ENCODE data around the gene TRIM28. TPM values are rescaled to one million over a fixed set of nuclear protein-coding genes. Genes with fewer than 3 reads are reported as not detected.

Gene TRIM28
- total RNA-seq, 1 donor from 2014 or later: 351 TPM

DNA sequence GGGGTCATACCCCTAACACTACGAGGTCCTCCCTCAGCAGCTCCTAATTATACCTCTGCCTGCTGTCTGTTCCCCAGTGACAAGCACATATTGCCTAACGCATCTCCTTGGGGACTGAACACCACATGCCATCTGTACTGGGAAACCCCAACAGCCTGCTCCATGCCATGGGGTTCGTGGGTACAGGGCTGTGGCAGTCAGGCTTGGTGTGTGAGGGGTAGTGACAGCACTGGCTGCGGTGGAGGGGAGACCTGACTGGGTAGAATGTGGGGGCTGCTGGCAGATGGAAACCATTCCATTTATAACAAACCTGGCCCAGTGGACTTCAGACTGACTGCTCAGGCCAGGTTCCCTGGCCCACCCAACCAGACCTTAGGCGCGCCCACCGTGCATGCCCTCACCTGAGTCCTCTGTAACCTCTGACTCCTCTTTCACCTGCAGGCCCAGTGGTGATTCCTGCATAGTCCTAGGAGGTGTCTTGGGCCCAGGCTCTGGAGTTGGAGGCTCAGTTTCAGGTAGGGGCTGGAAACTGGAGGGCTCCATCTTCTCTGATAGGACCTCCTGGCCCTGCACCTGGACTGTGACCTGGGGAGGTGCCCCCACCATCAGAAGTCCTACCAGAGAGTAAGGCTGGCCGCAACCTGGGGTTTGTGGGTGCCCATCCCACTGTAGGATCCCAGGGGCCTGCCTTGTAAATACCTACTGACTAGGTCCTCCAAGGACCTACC is 26.2 kb downstream of the TRIM28 start:
- Mint-ChIP-seq H3K9me3 (ENCODE audit: unreplicated experiment) (no peaks in the 10 kb centered on the region), H3K27ac (ENCODE audit: unreplicated experiment) (no peak overlapping the region), H3K4me3 (ENCODE audit: unreplicated experiment) (no peak overlapping the region), H3K36me3 (ENCODE audit: low read depth, unreplicated experiment) (peaks cover 6% of the 10 kb centered on the region), H3K27me3 (ENCODE audit: low read depth, unreplicated experiment) (no peaks in the 10 kb centered on the region), H3K4me1 (ENCODE audit: low read depth, unreplicated experiment) (peaks cover 10% of the 10 kb centered on the region)
- H3K9ac ChIP-seq (ENCODE audit: low read length): no peak overlapping the region
- H3K27me3 ChIP-seq (ENCODE audit: insufficient read depth, low read length): no peaks in the 10 kb centered on the region
- no peak overlapping the region for H3K4me2 ChIP-seq (ENCODE audit: low read length)
- H3K36me3 ChIP-seq (ENCODE audit: insufficient read depth, low read length): no peaks in the 10 kb centered on the region
- DNase-seq (ENCODE audit: low read depth) (no peak), FAIRE-seq (no peak)
- no peak overlapping the region for H2AFZ ChIP-seq (ENCODE audit: low read depth, low read length)
- no peaks in the 10 kb centered on the region for H3K79me2 ChIP-seq (ENCODE audit: insufficient read depth, low read length)
- no peak overlapping the region for H3K27ac ChIP-seq (ENCODE audit: low read depth, low read length)
- no peaks in the 10 kb centered on the region for H4K20me1 ChIP-seq (ENCODE audit: insufficient read depth, low read length)
- peaks cover 15% of the 10 kb centered on the region for H3K4me1 ChIP-seq (ENCODE audit: insufficient read depth, low read length)
- H3K4me3 ChIP-seq (ENCODE audit: insufficient read depth, low read depth, low read length): no peak overlapping the region
- no peaks in the 10 kb centered on the region for H3K9me3 ChIP-seq (ENCODE audit: insufficient read depth, low read depth, low read length)
- TF ChIP-seq CTCF (IDR thresholded peaks at IDR 0.05; ENCODE audit: insufficient read depth, low read depth, low read length): no peak
- TF ChIP-seq EZH2 (IDR thresholded peaks at IDR 0.05; ENCODE audit: insufficient read depth, low read length): no peak

GRCh38 chr19:58570770-58571574 is 27.1 kb downstream of the TRIM28 start:
- no peaks in the 10 kb centered on the region for H4K20me1 ChIP-seq (ENCODE audit: insufficient read depth, low read length)
- H3K4me3 ChIP-seq (ENCODE audit: insufficient read depth, low read depth, low read length): no peak overlapping the region
- no peak overlapping the region for H2AFZ ChIP-seq (ENCODE audit: low read depth, low read length)
- no peaks in the 10 kb centered on the region for H3K27me3 ChIP-seq (ENCODE audit: insufficient read depth, low read length)
- peaks cover 6% of the 10 kb centered on the region for H3K36me3 Mint-ChIP-seq (ENCODE audit: low read depth, unreplicated experiment)
- no peaks in the 10 kb centered on the region for H3K9me3 ChIP-seq (ENCODE audit: insufficient read depth, low read depth, low read length)
- FAIRE-seq (no peak), DNase-seq (ENCODE audit: low read depth) (no peak)
- H3K4me3 Mint-ChIP-seq (ENCODE audit: unreplicated experiment): no peak overlapping the region
- H3K27ac Mint-ChIP-seq (ENCODE audit: unreplicated experiment): no peak overlapping the region
- no peaks in the 10 kb centered on the region for H3K9me3 Mint-ChIP-seq (ENCODE audit: unreplicated experiment)
- no peaks in the 10 kb centered on the region for H3K36me3 ChIP-seq (ENCODE audit: insufficient read depth, low read length)
- no peak for TF ChIP-seq EZH2 (IDR thresholded peaks at IDR 0.05; ENCODE audit: insufficient read depth, low read length)
- TF ChIP-seq CTCF (IDR thresholded peaks at IDR 0.05; ENCODE audit: insufficient read depth, low read depth, low read length): no peak
- no peak overlapping the region for H3K27ac ChIP-seq (ENCODE audit: low read depth, low read length)
- H3K79me2 ChIP-seq (ENCODE audit: insufficient read depth, low read length): peaks cover 4% of the 10 kb centered on the region
- no peak overlapping the region for H3K9ac ChIP-seq (ENCODE audit: low read length)
- no peaks in the 10 kb centered on the region for H3K27me3 Mint-ChIP-seq (ENCODE audit: low read depth, unreplicated experiment)
- H3K4me1 ChIP-seq (ENCODE audit: insufficient read depth, low read length): peaks cover 18% of the 10 kb centered on the region
- H3K4me2 ChIP-seq (ENCODE audit: low read length): no peak overlapping the region
- peaks cover 12% of the 10 kb centered on the region for H3K4me1 Mint-ChIP-seq (ENCODE audit: low read depth, unreplicated experiment)
